ENCODE measurements around the gene PKD1L1.
"Not testable (repeated sequence)": the region's sequence is repeated elsewhere in the genome, so short reads cannot be mapped to it uniquely, and the experiment has no call there.

The PKD1L1 gene, protein sequence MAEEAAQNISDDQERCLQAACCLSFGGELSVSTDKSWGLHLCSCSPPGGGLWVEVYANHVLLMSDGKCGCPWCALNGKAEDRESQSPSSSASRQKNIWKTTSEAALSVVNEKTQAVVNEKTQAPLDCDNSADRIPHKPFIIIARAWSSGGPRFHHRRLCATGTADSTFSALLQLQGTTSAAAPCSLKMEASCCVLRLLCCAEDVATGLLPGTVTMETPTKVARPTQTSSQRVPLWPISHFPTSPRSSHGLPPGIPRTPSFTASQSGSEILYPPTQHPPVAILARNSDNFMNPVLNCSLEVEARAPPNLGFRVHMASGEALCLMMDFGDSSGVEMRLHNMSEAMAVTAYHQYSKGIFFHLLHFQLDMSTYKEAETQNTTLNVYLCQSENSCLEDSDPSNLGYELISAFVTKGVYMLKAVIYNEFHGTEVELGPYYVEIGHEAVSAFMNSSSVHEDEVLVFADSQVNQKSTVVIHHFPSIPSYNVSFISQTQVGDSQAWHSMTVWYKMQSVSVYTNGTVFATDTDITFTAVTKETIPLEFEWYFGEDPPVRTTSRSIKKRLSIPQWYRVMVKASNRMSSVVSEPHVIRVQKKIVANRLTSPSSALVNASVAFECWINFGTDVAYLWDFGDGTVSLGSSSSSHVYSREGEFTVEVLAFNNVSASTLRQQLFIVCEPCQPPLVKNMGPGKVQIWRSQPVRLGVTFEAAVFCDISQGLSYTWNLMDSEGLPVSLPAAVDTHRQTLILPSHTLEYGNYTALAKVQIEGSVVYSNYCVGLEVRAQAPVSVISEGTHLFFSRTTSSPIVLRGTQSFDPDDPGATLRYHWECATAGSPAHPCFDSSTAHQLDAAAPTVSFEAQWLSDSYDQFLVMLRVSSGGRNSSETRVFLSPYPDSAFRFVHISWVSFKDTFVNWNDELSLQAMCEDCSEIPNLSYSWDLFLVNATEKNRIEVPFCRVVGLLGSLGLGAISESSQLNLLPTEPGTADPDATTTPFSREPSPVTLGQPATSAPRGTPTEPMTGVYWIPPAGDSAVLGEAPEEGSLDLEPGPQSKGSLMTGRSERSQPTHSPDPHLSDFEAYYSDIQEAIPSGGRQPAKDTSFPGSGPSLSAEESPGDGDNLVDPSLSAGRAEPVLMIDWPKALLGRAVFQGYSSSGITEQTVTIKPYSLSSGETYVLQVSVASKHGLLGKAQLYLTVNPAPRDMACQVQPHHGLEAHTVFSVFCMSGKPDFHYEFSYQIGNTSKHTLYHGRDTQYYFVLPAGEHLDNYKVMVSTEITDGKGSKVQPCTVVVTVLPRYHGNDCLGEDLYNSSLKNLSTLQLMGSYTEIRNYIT (N-terminal part only)

DNA sequence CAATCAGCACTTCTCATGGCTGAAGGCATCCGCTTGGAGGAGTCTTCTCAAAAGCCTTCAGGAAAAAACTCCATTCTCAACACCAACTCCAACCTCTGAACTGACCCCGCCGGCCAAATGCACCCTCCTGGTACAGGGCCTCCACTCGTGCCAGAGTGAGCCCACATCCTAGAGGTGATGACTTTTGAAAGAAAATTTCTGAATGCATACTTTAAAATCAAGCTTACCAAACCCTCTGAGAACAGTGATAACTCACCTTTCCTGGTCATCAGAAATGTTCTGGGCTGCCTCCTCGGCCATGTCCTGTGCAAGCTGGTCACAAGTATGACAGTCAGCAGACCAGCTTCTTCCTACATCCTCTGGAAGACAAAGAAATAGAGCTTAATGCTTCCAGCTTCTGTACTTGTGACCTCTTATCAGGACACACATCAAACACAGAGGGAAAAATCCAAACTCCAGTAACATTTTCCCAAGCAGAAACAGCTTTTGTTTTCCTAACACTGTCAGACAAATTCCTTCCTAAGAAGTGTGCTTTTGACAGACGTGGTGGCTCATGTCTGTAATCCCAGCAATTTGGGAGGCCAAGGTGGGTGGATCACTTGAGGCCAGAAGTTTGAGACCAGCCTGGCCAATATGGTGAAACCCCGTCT is at the start of gene PKD1L1:
Gene PKD1L1 (minus strand): TSS at position 326 of the 650 bp plus-strand sequence. CDS start 26 bp downstream, at position 300.
- DNase-seq, result no peak

DNA sequence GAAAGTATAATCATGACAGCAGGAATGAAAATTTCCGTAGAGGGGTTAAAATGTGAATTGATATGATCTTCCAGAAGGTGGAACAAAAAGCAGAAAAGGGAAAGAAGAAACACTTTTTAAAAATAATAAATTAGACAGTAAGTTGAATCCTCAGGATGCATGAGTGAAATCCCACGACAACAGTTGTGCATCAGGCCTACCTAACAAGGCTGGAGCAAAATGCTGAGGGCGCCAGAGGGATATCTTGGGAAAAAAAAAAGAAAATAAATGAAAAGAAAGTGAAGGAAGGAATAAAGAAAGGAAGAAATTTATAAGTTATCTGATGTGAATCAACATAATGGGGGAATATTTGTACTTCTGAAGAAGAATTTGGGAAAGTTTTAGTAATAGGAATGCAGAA is 44.2 kb upstream of the PKD1L1 start:
- DNase-seq, result no peak

DNA sequence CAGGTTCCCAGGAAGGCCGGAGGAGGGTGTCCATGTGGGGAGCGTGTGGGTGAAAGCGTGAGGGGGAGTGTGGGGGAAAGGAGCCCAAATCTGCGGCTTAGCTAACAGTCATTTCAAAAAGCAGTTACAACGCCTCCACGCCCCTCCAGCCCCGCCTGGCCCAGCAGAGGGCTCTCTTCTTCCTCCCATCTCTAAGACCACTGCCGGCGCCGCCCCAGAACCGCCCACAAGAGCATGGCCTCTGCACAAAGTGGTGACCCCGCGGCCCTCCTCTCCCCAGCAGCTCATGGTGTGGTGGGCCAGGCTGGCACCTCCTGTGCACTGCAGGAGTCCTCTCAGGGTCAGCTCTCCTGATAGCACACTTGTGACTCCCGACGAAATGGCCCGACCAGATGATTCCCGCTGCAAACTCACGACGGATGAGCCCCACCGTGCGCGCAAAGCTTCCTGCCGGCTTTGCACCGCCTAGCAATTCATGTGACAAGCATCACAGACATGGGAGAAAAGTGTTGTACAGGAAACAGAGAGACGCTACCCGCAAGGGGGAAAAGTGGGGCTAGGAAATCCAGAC is 43.6 kb upstream of the PKD1L1 start:
- DNase-seq, result no peak

DNA sequence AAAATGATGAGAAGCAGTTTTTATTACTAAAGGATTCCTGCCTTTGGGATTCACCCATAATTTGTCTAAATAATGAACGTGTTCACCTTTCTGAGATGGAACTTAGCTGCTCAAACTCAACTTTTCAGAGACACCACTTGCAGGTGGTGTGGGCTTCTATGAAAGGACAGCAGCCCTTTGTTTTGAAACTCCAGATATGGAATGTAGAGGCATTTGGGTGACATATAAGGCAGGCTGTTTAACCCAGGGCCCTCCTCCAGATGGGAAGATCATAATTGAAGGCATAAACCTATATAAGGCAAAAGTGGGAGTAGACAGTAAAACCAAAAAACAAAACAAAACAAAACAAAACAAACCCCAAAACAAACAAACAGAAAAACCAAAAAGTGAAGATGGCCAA is 43.0 kb upstream of the PKD1L1 start:
- DNase-seq, result no peak

DNA sequence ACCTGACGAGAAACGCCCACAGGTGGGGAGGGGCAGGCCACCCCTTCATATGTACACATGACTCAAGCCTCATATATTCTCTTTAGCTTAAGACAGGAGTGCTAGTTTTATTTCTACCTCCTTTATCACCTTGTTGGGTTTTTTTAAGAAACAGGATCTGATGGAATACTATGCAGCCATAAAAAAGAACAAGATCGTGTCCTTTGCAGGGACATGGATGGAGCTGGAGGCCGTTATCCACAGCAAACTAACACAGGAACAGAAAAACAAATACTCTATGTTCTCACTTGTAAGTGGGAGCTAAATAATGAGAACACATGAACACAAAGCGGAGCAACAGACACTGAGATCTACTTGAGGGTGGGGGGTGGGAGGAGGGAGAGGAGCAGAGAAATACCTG is 42.3 kb upstream of the PKD1L1 start:
- no peak for DNase-seq

DNA sequence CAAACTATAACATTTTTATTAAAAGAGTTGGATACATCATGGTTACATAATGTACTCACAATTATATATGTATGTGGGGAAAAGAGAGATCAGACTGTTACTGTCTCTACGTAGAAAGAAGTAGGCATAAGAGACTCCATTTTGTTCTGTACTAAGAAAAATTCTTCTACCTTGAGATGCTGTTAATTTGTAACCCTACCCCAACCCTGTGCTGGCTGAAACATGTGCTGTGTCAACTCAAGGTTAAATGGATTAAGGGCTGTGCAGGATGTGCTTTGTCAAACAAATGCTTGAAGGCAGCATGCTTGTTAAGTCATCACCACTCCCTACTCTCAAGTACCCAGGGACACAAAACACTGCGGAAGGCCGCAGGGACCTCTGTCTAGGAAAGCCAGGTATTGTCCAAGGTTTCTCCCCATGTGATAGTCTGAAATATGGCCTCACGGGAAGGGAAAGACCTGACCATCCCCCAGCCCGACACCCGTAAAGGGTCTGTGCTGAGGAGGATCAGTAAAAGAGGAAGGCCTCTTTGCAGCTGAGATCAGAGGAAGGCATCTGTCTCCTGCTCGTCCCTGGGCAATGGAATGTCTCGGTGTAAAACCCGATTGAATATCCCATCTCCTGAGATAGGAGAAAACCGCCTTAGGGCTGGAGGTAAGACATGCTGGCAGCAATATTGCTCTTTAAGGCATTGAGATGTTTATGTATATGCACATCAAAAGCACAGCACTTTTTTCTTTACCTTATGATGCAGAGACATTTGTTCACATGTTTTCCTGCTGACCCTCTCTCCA is 41.5 kb upstream of the PKD1L1 start:
- not testable (repeated sequence) for DNase-seq

DNA sequence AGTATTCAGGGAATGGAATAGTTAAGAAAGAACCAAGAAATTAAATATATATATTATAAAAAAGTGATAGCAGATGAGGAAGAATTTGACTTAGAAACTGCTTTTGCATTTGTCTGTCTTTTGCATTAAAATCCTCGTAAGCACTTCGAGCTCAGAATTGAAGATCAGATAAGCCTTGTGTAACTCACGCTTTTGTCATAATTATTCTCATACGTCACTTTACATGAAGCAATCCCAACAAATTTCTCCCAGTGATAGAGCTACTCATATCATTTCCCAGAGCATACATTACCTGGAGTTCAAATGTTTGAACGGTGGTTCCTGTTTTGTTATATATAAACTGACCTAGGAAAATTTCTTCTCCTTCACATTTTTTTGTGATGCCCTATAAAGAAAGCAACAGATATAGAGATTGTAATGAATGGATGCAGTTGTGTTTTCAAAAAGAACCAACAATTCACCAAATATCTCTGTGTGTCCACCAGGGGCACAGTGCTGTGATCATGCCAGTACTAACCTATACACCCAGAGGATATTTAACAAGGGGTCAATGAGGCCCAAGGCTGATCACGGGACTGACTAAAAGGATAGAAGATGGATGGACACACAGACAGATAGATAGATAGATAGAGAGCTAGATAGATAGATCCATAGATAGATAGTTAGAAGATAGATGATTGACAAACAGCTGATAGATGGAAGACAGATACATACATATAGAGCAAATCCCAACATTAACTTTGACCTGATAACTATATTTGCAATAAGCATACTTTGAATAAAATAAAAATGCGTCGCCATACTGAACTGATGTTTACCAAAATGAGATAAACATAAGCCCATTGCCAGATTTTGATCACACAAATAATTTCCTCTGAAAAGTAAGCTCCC is 40.5 kb upstream of the PKD1L1 start:
- no peak for DNase-seq

DNA sequence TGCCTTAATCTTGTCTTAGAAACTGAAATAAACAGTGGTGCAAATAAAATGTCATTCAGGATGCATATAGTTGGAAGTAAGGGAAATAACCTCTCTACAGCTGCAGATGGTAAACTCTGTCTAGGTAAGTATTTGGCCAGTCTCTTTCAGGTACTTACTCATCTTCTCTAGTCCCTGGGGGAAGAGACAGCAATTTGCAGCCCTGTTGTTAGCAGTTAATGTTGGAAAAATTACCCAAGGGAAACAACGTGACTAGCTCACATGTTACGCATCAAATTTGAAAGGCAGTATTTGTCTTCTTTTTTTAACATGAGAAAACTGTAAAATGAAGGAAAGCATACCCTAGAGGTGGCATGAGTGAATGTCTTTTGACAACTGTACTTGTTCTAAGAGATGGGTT is 34.3 kb upstream of the PKD1L1 start:
- DNase-seq, result no peak

DNA sequence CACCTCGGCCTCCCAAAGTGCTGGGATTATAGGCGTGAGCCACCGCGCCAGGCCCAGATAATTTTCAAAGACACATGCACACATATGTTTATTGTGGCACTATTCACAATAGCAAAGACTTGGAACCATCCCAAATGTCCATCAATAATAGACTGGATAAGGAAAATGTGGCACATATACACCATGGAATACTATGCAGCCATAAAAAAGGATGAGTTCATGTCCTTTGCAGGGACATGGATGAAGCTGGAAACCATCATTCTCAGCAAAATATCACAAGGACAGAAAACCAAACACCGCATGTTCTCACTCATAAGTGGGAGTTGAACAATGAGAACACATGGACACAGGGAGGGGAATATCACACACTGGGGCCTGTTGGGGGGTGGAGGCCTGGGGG is 32.4 kb upstream of the PKD1L1 start:
- DNase-seq, result not testable (repeated sequence)

DNA sequence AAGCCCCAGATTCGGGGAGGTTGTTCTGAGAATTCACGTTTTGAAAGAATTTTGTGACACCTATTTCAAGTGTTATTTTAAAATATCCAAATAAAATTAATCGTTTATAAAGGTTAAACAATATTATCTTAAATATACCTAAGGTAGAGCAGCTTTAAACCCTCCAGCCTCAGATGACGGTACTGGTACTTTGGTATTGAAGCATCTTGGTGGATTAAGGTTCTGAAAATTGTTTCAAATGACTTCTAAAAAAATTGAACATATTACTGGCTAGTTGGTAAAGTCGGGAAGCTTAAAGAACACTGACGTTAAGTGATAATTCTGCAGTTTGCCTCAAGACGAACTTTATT is 31.5 kb upstream of the PKD1L1 start:
- no peak for DNase-seq

DNA sequence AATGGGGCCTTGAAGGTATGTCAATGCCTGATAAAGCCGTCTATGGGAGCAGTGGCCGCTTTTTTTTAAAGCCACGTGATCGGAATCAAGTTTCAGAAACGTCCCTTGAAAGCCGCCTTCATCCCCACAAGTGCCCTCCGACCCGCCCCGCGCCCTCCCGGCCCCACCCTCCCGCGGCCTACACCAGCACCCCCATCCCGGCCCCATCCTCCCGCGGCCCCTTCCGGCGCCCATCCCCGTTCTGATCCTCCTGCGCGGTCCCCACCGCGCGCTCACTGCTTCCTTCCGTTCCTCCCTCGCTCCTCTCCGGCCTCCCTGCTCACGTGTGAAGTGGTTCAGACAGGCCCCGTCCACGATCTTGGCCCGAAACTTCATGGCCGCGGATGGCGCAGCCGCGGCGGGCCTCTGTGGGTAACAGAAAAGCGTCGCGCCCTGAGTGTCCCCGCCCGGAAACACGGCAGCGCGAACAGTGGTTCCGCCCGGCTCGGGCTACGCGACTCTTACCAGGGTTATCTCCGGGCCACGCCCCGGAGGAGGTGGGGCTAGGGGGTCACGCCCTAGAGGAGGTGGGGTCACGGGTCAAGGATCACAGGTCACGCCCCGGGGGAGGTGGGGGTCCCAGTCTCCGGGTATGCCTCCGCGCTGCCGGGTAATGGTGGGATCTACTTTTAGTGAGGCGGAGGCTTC is 31.0 kb upstream of the PKD1L1 start, which contains the start of gene HUS1:
Gene HUS1 (minus strand): TSS at position 471 of the 687 bp plus-strand sequence. CDS start 96 bp downstream, at position 375.
- DNase-seq, result peak in 1 of 2 experiments; percentile 1

DNA sequence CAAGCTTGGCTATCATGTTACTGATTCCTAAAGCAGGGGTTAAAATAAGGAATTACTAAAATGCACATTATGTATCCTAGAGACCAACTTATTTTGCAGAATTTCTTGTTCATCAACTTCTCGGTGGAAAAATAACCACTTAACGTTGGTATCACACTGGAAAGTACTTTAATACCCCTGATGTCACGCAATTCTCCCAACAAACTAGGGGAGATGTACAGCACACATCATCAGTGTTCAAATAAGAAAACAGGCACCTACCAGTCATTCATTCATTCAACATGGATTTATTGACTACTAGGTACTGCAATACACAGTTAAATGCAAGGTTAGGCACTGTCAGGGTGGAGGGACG is 30.5 kb upstream of the PKD1L1 start:
- no peak for DNase-seq

DNA sequence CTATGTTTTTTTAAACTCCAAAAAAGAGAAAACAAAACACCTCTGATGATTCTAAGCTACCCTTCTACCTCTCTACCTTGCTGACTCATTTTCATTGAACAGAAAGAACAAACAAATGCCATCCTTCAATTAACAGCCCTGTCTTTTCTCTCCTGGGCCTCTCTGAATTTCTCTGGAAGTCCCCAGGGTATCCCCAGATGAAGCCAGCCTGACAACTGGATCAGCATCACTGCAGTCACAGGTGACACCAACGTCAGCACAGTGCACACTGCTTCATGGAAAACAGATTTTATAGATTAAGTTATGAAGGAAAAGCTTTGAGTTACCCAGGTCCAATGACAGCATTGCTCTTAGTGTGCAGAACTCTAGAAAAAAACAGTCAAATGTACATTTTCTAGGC is 25.5 kb upstream of the PKD1L1 start:
- DNase-seq, result no peak

DNA sequence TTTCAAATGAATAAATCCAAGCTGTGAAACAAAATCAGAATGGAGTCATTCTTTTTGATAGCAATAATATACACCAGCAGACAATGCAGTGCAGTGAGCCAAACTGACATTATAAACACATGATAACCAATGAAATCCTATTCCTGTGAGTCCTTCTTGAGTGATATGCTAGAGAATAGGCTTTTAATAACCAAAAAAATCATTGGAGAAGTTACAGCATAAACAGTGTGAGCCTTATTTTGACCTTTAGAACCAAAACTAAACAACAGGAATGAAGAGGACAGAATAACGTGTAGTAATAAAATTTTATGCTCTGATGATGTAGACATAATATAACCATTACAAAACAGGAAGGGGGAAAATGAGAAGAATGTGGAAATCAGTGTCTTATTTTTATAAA is 22.5 kb upstream of the PKD1L1 start:
- DNase-seq, result no peak

DNA sequence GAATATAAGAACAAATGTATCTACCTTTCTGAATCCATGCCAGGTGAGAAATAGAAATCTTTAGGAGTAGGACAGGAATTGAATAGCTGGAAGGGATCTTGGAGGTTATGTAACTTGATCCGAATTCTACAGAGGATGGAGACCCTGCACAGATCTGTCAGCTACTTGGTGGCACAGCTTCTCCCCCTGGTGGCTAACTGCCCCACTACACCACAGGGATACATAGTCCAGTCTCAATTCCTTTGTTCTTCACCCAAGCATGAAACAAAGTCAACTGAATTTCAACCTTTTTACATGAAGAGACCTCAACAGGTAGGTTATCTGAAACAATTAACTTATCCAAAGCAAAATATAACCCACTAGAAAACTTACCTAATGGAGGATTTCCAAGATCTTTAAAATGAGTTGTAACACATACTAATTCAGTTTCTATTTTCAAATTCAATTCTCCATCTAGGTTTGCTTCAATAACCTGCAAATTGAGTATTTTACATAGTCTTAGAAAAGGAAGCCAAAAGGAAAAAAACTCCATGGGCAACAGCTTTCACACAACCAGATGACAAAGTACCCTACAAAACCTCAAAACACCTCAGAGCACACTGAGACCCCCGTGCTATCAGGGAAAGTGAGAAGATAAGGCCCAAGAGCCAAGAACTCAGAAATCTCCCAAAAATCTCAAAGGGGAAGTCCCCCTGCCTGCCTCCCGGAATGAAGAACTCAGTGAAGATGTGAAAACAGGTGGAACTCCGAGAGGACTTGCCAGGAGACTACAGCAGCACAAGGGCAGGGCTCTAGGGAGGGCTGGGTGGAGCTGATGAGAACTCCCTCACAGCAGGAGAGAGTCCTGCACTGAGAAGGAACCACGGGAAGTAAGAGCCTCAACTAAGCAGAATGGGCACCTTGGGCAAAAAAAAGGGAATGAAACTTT is 20.8 kb upstream of the PKD1L1 start:
- peak in 1 of 2 experiments; percentile 30 for DNase-seq

DNA sequence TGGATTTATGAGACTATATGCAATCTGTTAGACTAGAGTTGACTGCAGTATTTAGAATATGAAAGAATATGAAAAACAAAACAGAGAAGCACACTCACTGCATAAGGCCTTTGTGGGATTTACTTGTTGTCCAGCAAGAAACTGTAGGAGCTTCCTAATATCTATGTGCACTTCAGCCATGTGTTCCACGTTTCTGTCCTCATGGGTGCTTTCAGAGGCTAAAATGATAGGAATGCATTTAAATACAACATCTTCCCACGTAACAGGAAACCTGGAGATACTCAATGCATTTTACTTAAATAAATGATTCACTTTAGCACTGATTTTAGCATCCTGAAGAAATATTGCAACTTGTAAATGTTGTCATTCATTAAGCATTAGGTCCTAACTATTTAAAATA is 19.4 kb upstream of the PKD1L1 start:
- no peak for DNase-seq

DNA sequence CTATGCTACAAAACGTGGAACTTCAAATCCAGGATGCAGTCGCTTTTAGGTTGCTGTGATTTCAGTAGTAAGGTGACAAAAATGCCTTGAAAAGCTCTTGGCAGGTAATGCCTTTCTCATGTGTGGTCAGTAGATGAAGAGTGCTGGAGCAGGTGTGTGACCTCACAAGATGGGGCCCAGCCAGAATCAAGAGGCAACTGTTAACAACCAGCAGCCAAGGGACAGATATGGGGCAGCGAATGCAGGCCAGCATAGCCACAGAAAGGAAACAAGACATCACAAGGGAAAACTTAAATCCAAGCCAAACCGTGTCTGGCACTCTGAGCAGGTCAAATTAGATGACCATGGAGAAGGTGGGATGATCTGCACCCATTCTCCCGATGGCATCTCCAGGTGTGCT is 18.9 kb upstream of the PKD1L1 start:
- DNase-seq, result no peak

DNA sequence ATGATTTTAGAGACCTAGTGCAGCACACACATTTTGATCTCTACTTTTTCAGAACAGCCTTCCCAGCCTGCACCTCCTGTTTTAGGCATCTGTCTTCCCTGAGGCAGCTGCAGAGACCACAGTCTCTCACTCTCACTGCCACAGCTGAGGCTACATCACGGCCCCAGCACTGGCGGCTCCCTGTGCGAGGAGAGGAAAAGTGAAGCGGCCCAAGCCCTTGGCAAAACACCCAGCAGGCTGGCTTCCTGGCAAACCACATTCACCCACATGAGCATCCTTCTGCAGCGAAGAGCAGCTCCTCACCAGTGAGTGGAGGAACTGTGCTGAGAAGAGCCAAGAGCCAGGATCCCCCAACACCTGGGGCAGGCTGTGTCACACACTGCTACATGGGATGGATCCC is 17.2 kb upstream of the PKD1L1 start:
- no peak for DNase-seq

Measured in cerebellar nuclear complex (tissue), 1 donor.